Mesendoderm (in vitro differentiated cells): Measurements from ENCODE around the gene MRPS26.
"Not testable (repeated sequence)": the region's sequence is repeated elsewhere in the genome, so short reads cannot be mapped to it uniquely, and the experiment has no call there.

Experiments used
- DNase-seq: peaks from one replicate; pipeline ENCODE4 v3.0.0; 2013
- H2AK5ac ChIP-seq: 2 replicates; pipeline ENCODE4 v1.6.1; 2013; ENCODE audit warnings: low read length, inconsistent platforms
- H2BK120ac ChIP-seq: 2 replicates; pipeline ENCODE4 v1.6.1; 2013; ENCODE audit warnings: low read depth, mild to moderate bottlenecking, low read length, moderate library complexity, mixed read lengths
- H2BK15ac ChIP-seq: replicated peaks from 2 replicates; pipeline ENCODE4 v1.6.1; 2013; ENCODE audit warnings: low read depth, mild to moderate bottlenecking, moderate library complexity
- H2BK5ac ChIP-seq: 2 replicates; pipeline ENCODE4 v1.6.1; 2013; ENCODE audit warnings: low read length, inconsistent platforms
- H3K18ac ChIP-seq: 2 replicates; pipeline ENCODE4 v1.6.1; 2013; ENCODE audit warnings: mild to moderate bottlenecking, low read length, mixed read lengths
- H3K23ac ChIP-seq: one replicate; pipeline ENCODE4 v1.6.1; 2013; ENCODE audit warnings: low read length
- H3K27ac ChIP-seq: 2 replicates; pipeline ENCODE4 v1.5.1; 2013; ENCODE audit warnings: low read depth, mild to moderate bottlenecking, inconsistent platforms, low read length, moderate library complexity
- H3K27me3 ChIP-seq: 2 replicates; pipeline ENCODE4 v1.6.1; 2013; ENCODE audit warnings: low read length, control low read depth, mild to moderate bottlenecking, inconsistent platforms; ENCODE audit not compliant: insufficient read depth, poor library complexity
- H3K36me3 ChIP-seq: 2 replicates; pipeline ENCODE4 v1.6.1; 2013; ENCODE audit warnings: low read length, inconsistent platforms; ENCODE audit not compliant: control insufficient read depth, insufficient read depth
- H3K4ac ChIP-seq: one replicate; pipeline ENCODE4 v1.6.1; 2013; ENCODE audit warnings: low read depth, mild to moderate bottlenecking, low read length, moderate library complexity
- H3K4me1 ChIP-seq: 2 replicates; pipeline ENCODE4 v1.6.1; 2013; ENCODE audit warnings: low read depth, low read length, inconsistent platforms; ENCODE audit not compliant: control insufficient read depth
- H3K4me2 ChIP-seq: 2 replicates; pipeline ENCODE4 v1.6.1; 2013; ENCODE audit warnings: low read length
- H3K4me3 ChIP-seq: 2 replicates; pipeline ENCODE4 v1.5.1; 2013; ENCODE audit warnings: mild to moderate bottlenecking, low read length
- H3K56ac ChIP-seq: one replicate; pipeline ENCODE4 v1.6.1; 2013; ENCODE audit warnings: low read length
- H3K79me1 ChIP-seq: 2 replicates; pipeline ENCODE4 v1.6.1; 2013; ENCODE audit warnings: low read length, inconsistent platforms
- H3K79me2 ChIP-seq: 2 replicates; pipeline ENCODE4 v1.6.1; 2013; ENCODE audit warnings: mild to moderate bottlenecking, low read length; ENCODE audit not compliant: control insufficient read depth, insufficient read depth
- H3K9ac ChIP-seq: 2 replicates; pipeline ENCODE4 v1.6.1; 2013; ENCODE audit warnings: low read length, inconsistent platforms
- H4K5ac ChIP-seq: one replicate; pipeline ENCODE4 v1.6.1; 2013; ENCODE audit warnings: low read length
- H4K8ac ChIP-seq: one replicate; pipeline ENCODE4 v1.6.1; 2013; ENCODE audit warnings: low read depth, mild to moderate bottlenecking, control low read depth, low read length, moderate library complexity
- WGBS: extraction: QIAGEN DNeasy Blood & Tissue Kit; methylation state at CpG from one replicate; pipeline ENCODE4 v1.1.7; 2013; ENCODE audit warnings: low lambda C conversion rate, missing lambda C conversion rate; ENCODE audit not compliant: insufficient coverage; ENCODE audit errors: extremely low coverage; 5-methylcytosine and 5-hydroxymethylcytosine counted together

Gene MRPS26

GRCh38 chr20:3021777-3022176, 24.1 kb upstream of the MRPS26 start:
- Histone ChIP-seq H4K5ac (no peak overlapping the region), H4K8ac (no peak overlapping the region), H2AK5ac (no peak overlapping the region), H3K4me3 (no peak overlapping the region), H3K4ac (no peak overlapping the region), H3K23ac (no peak overlapping the region), H3K36me3 (peaks cover 14% of the 10 kb centered on the region), H2BK5ac (no peak overlapping the region), H3K27me3 (no peaks in the 10 kb centered on the region), H3K18ac (no peak overlapping the region), H2BK15ac (no peak overlapping the region), H3K9ac (no peak overlapping the region), H3K4me2 (no peak overlapping the region), H3K79me1 (no peaks in the 10 kb centered on the region), H3K27ac (no peak overlapping the region), H2BK120ac (no peak overlapping the region), H3K56ac (no peak overlapping the region), H3K4me1 (no peaks in the 10 kb centered on the region), H3K79me2 (no peaks in the 10 kb centered on the region)
- WGBS = no CpG with 5 or more reads among the region's 5 CpGs
- no peak for DNase-seq

DNA sequence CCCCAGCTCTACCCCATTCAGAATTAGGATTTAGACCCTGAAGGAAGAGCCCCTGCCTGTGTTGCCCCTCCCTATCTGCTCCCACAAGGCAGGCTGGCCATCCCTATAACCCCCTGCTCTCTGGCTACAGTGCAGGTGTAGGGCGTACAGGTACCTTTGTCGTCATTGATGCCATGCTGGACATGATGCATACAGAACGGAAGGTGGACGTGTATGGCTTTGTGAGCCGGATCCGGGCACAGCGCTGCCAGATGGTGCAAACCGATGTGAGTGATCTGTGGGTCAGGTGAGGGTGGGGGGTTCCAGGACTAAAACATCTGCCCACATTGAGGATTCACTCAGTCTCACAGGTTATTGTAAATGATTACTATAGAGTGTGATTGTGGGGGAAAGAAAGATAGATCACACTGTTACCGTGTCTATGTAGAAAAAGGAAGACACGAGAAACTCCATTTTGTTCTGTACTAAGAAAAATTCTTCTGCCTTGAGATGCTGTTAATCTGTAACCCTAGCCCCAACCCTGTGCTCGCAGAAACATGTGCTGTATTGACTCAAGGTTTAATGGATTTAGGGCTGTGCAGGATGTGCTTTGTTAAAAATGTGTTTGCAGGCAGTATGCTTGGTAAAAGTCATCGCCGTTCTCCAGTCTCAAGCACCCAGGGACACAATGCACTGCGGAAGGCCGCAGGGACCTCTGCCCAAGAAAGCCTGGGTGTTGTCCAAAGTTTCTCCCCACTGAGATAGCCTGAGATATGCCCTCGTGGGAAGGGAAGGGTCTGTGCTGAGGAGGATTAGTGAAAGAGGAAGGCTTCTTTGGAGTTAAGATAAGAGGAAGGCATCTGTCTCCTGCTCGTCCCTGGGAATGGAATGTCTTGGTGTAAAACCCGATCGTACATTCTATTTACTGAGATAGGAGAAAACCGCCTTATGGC, 23.0 kb upstream of the MRPS26 start:
- H3K9ac ChIP-seq, H3K23ac ChIP-seq, H3K79me1 ChIP-seq, H2BK5ac ChIP-seq, H3K4me1 ChIP-seq, H3K4me3 ChIP-seq, H2BK15ac ChIP-seq, H4K5ac ChIP-seq, H4K8ac ChIP-seq, H2BK120ac ChIP-seq, H3K27ac ChIP-seq, H3K18ac ChIP-seq, DNase-seq, H3K4me2 ChIP-seq, H3K79me2 ChIP-seq, H3K27me3 ChIP-seq, H2AK5ac ChIP-seq, H3K56ac ChIP-seq, H3K4ac ChIP-seq: not testable (repeated sequence)
- WGBS = no CpG with 5 or more reads among the region's 20 CpGs
- H3K36me3 ChIP-seq = peaks cover 13% of the 10 kb centered on the region

- no peak overlapping the region for H4K5ac ChIP-seq
- H2BK5ac ChIP-seq = no peak overlapping the region
- no peak overlapping the region for H3K9ac ChIP-seq
- no peak overlapping the region for H3K27ac ChIP-seq
- no peak overlapping the region for H3K18ac ChIP-seq
- no peak overlapping the region for H3K56ac ChIP-seq
- no peak overlapping the region for H2BK120ac ChIP-seq
- no peak overlapping the region for H3K4me3 ChIP-seq
- H3K4me2 ChIP-seq = no peak overlapping the region
- H4K8ac ChIP-seq = no peak overlapping the region
- no CpG with 5 or more reads among the region's 2 CpGs for WGBS
- no peaks in the 10 kb centered on the region for H3K4me1 ChIP-seq
- H3K23ac ChIP-seq = no peak overlapping the region
- H3K79me1 ChIP-seq = no peaks in the 10 kb centered on the region
- peaks cover 10% of the 10 kb centered on the region for H3K36me3 ChIP-seq
- no peaks in the 10 kb centered on the region for H3K27me3 ChIP-seq
- no peak overlapping the region for H2AK5ac ChIP-seq
- no peaks in the 10 kb centered on the region for H3K79me2 ChIP-seq
- H3K4ac ChIP-seq = no peak overlapping the region
- no peak overlapping the region for H2BK15ac ChIP-seq
- no peak for DNase-seq
Observed at GRCh38 chr20:3027987-3028386, 17.9 kb upstream of the MRPS26 start.

GRCh38 chr20:3031524-3032147, 14.2 kb upstream of the MRPS26 start:
- no peak overlapping the region for H3K9ac ChIP-seq
- no peak overlapping the region for H4K5ac ChIP-seq
- H3K79me1 ChIP-seq = no peaks in the 10 kb centered on the region
- H4K8ac ChIP-seq = no peak overlapping the region
- no peak overlapping the region for H3K18ac ChIP-seq
- H3K79me2 ChIP-seq = no peaks in the 10 kb centered on the region
- peaks cover 11% of the 10 kb centered on the region for H3K36me3 ChIP-seq
- no peak overlapping the region for H3K4ac ChIP-seq
- no peaks in the 10 kb centered on the region for H3K4me1 ChIP-seq
- H3K4me3 ChIP-seq = no peak overlapping the region
- no peak overlapping the region for H2BK15ac ChIP-seq
- no peak overlapping the region for H2AK5ac ChIP-seq
- no peak overlapping the region for H2BK5ac ChIP-seq
- no peak overlapping the region for H3K56ac ChIP-seq
- H3K27ac ChIP-seq = no peak overlapping the region
- no CpG with 5 or more reads among the region's 3 CpGs for WGBS
- no peak overlapping the region for H3K4me2 ChIP-seq
- H3K27me3 ChIP-seq = no peaks in the 10 kb centered on the region
- no peak for DNase-seq
- H2BK120ac ChIP-seq = no peak overlapping the region
- H3K23ac ChIP-seq = no peak overlapping the region

GRCh38 chr20:3032624-3033023, 13.2 kb upstream of the MRPS26 start:
- no peaks in the 10 kb centered on the region for H3K79me1 ChIP-seq
- H3K4me2 ChIP-seq = no peak overlapping the region
- no peaks in the 10 kb centered on the region for H3K4me1 ChIP-seq
- no peak overlapping the region for H3K27ac ChIP-seq
- no peak overlapping the region for H2BK120ac ChIP-seq
- H2BK5ac ChIP-seq = no peak overlapping the region
- no peak overlapping the region for H4K8ac ChIP-seq
- no peak overlapping the region for H3K4ac ChIP-seq
- H3K27me3 ChIP-seq = no peaks in the 10 kb centered on the region
- no peak overlapping the region for H3K18ac ChIP-seq
- H2AK5ac ChIP-seq = no peak overlapping the region
- no peak overlapping the region for H3K23ac ChIP-seq
- no peak overlapping the region for H2BK15ac ChIP-seq
- H3K56ac ChIP-seq = no peak overlapping the region
- peaks cover 8% of the 10 kb centered on the region for H3K36me3 ChIP-seq
- no peak for DNase-seq
- no peak overlapping the region for H3K4me3 ChIP-seq
- no CpG with 5 or more reads among the region's 8 CpGs for WGBS
- H3K9ac ChIP-seq = no peak overlapping the region
- H4K5ac ChIP-seq = no peak overlapping the region
- no peaks in the 10 kb centered on the region for H3K79me2 ChIP-seq
